Kidney glomerular epithelial cell (primary cell): ENCODE measurements around the gene SHC2.
"Not testable (repeated sequence)": the region's sequence is repeated elsewhere in the genome, so short reads cannot be mapped to it uniquely, and the experiment has no call there.

Experiments
- DNase-seq: peaks from one replicate; lab custom pipeline; 2025; lab: John Stamatoyannopoulos, UW

The SHC2 gene

DNA sequence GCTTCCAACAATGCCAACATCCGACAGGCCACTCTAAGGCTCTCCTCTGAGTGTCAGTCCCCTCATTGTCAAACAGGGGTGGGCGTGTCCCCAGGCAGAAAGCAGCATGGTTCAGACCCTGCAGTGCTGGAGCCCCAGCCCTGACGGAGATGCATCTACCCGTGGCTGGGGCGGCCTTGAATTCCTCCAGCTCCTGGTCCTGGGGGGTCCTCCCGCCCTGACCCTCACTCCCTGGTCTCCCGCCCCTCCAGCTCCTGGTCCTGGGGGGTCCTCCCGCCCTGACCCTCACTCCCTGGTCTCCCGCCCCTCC is 38.0 kb downstream of the SHC2 start:
- DNase-seq = not testable (repeated sequence)

DNA sequence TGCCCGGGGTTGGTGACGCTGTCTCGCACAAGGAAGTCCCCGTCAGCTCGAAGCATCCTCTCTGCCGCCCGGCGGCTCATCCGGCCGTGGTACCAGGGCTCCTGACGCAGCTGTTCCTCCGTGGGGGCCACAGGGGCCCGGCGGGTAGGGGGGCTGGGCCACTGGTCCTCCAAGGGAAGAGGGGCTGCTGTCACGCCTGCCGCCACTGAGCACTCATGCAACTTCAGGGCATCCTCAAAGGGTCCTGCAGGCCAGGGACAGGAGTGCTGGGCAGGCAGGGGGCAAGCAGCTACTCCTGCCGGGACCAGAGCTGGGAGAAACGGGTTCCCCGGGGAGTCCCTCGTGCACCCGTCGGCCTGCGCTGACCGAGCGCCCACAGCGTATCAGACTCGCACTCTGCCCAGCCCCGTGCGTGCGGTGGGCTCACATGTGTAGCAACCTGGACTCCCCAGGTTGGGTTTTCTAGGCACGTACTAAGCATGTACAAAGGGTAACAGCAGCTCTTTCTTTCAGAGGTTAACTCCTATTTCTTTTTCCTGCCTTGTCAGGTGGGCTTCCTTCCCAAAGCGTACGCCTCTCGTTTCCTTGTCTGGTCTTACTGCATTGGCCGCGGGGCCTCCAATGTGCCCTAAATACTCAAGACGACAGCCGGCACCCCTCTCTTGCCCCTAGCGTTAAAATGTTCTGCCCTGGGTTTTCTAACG is 38.5 kb downstream of the SHC2 start:
- no peak for DNase-seq

DNA sequence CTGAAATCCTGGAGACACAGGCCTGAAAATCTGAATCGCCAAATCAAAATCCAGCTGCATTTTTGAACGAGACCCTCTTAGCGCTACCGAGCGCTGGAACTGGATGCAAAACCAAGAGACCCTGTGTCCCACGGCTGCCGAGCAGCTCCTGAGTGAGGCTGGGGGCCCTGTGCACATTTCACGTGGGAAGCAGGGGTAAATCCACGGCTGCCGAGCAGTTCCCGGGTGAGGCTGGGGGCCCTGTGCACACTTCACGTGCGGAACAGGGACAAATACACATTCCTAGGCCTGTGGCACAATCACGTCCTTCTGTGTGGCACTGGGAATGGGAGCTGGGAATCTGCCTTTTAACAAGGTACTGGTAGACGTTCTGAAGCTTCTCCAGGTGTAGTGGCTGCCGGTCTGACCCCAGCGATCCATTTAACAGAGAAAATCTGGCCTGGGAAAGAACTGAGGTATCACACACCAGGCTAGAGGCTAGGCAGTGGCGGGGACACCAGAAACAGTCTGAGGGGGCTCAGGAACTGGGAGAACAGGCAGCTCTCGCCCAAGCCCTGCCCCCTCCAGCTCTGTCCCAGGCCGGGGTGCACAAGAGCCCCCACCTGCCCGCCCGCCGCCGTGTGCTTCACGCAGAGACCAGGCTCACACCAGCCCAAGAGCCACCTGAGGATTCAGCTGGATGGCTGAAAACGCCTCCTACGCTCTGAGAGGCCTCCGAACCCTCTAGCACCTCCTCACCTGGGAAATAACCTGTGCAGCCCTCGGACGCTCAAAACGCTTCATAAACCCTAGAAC is 40.9 kb downstream of the SHC2 start:
- DNase-seq = no peak

DNA sequence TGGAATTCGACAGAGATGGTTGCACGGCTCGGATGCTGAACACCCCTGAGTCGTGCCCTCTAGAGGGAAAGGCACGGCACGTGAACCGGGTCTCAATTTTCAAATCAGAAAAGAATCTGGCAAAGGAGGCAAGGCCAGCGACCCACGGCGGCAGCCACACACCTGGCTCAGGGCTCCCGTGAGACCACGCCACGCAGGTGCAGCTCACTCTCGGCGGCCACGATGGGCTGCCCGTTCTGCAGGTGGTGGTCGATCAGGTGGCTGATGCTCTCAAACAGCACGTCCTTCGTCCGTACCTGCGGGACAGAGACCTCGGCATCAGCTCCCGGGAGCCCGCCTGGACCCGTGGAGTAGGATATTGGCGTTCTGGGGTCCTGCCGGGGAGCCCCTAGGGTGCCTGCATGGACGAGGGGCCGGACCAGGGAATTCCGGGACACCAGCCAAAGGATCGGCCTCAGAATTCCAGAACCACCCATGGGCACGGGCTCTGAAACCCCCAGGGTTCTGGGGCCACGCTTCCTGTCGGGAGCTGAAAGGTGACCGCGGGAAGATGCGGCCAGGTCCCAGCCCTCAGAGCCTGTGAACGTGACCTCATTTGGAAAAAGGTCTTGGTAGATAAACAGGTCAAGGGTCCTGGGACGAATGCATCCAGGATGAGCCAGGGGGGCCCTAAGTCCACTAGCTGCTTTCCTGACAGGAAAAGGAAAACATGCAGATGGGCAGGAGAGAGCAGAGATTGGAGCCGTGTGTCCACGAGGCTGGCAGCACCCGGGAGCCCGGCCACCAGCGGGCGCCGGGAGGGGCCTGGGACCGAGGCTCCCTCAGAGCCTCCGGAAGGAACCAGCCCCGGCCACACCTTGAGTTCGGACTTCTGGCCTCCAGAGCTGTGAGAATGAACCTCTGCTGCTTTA is 41.8 kb downstream of the SHC2 start:
- no peak for DNase-seq

DNA sequence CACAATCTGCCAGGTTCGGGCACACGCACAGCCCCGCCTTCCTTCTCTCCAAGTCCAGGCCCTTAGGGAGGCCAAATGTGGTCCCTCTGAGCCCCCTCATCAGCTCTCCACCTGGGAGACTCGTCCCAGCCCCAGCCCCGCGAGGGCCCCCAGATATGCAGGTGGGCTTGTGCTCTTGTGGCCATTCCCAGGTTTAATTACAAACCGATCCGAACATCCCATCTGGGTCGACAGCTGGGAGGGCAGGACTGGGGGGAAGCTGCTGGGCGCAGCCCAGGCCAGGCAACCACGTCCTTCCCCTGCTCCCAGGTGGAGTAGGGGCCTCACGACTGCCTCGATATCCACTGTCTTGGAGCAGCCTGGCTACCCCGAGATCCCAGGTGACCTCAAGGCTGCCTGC is 44.4 kb downstream of the SHC2 start:
- no peak for DNase-seq

DNA sequence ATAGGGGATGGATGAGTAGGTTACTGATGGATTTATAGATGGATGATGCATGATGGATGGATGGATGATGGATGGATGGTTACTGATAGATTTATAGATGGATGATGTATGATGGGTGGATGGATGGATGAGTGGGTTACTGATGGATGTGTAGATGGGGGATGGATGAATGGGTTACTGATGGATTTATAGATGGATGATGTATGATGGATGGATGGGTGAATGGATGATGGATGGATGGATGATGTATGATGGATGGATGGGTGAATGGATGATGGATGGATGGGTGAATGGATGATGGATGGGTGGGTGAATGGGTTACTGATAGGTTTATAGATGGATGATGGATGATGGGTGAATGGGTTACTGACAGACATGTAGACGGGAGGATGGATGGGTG is 45.5 kb downstream of the SHC2 start:
- DNase-seq = no peak

DNA sequence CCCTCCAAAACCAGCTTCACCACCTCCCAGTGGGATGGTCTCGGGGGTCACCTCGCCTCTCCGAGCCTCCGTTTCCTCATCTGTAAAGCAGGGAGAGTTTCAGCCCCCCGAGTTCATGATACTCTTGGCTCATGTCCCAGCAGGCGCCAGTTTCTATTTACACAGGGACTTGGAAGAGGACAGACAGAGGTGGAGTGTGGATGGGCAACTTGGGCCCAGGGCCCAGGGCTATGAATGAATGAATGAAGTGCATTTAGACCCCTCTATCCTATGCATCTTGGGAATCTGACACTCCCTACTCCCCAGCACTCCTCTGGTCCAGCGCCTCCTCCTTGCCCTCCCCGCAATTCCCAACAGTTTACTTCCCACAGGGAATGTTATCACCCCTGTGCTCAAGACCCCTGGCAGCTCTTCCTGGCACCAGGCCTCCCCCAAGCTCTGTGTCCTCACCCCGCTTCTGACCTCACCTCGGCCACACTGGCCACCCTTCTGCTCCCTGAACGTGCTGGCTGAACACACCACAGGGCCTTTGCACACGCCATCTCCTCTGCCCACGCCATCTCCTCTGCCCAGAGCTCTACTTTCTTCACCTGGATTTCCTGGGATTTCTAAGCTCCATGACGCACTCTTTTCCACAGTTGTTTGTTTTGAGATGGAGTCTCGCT is 46.9 kb downstream of the SHC2 start:
- no peak for DNase-seq

DNA sequence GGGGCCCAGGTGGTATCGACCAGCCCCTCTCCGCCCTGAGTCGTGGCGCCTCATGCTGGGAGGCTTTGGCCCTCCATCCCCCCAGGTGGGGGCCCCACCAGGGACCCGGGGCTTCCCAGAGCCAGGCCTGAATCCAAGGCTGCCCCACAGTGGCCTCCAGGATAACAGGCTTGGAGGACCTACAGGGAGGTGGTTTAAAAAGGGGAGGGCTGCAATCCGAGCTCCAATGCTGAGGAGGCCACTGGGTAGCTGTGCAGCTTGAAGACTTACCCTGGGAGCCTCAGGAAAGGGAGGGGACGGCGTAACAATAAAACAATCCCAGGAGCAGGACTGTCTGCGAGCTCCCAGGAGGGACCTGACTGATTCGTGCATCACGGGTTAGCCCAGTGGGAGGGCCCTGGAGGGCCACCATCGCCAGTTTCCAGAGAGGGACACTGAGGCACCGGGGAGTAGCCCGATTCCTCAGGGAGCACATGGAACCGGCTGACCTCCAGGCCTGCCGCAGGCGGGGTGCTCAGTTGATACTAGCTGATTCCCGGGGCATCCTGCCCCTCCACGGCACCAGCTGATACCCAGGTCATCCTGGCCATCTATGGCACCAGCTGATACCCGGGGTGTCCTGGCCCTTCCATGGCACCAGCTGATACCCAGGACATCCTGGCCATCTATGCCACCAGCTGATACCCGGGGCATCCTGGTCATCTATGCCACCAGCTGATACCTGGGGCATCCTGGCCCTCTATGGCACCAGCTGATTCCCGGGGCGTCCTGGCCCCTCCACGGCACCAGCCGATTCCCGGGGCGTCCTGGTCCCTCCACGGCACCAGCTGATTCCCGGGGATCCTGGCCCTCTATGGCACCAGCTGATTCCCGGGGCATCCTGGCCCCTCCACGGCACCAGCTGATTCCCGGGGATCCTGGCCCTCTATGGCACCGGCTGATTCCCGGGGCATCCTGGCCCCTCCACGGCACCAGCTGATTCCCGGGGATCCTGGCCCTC is 48.2 kb downstream of the SHC2 start:
- no peak for DNase-seq

DNA sequence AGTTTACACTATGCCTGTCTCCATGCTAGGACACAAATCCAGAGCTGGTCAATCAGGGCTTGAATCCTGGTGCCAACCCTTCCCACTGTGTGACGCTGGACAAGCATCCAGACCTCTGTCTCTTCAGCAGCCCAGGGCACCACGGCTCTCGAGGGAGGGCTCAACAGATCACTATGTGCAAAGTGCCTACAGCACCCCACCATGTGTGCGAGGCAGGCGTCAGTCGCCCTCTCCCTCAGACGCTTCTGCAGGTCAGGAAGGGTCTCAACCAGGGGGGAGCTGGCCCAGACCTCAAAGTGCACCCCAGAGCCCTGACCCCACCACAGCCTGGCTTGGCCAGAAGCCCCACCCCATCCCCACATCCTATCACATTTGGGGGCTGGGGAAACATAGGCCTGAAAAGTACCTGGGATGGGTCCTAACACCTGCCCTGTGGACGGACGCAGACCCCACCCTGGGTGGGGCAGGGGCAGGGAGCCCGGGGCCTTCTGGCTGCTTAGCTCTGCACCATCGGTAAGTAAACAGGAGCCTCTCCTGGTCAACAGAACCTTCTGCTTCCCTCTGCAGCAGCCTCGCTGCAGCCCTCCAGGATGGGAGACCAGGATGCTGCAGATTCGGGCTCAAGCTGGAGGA is 49.0 kb downstream of the SHC2 start:
- DNase-seq = no peak

DNA sequence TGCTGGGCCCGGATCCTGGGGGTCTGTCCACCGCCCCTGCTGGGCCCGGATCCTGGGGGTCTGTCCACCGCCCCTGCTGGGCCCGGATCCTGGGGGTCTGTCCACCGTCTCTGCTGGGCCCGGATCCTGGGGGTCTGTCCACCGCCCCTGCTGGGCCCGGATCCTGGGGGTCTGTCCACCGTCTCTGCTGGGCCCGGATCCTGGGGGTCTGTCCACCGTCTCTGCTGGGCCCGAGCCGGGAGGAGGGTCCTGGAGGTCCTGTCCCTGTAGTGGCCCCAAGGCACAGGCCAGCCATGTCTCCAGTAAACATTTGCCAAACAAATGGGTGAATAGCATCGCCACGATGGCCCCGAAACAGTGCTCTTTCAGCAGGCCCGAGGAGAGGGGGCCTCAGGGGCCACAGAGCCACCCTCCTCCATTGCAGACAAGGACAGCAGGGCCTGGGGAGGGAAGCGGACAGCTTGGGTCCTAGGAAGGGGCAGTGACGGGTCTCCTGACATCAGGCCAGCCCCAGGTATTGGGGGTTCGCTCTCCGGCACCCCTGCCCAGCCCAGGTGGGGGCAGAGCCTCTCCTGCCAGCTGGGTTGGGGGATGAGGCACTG is 49.6 kb downstream of the SHC2 start:
- not testable (repeated sequence) for DNase-seq

DNA sequence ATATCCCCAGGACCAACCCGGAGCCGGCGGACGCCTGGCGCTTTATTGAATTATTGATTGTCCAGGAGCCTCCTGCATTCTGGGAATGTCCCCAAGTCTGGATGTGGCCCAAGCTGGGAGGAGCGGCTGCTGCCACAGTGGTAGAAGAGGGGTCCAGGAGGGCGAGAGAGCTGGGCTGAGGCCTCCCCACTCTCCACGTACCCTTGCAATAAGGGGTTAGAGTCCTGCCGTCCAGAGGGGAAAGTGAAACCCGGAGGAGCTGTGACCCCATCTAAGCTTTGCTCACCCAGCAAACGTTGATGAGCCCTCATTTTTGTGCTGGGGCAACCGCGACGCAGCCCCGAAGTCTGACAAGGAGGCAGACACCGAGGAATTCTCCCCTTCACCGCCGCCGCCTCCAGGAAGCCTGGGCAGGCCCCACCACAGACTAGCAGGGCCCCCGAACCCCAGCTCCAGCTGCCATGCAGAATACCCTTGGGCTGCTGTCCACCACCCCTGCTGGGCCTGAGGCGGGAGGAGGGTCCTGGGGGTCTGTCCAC is 50.5 kb downstream of the SHC2 start:
- no peak for DNase-seq

DNA sequence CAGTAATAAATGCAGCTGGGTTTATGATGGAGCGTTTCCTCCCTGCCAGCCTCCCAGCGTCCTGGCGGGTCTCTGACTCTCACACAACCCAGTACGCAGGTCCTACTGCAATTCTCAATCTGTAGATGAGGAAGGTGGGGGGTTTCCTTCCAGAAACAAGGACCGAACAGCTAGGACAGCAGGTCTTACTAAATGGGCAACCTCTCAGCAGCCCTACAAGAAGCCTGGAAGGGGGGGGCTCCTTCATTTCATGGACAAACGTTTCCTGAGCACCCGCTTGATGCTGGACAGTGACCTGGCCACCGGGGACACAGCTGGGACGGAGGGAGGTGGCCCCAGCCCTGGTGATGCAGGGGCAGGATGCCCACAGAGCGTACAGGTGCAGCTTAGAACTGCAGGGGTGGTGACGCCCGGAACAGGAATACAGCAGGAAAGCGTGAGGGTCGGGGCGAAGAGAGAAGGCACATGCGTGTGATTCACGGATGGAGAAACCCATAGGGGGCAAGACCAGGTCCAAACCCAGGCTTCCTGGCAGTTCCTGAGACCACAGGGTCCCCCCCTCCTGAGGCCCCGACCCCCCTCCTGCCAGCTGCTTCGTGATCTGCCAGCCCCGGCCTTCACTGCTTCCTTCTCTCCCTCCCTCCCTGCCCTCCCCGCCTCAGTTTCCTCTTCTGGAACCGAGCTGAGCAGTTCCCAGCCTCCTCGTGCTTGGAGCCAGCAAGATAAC is 51.2 kb downstream of the SHC2 start:
- DNase-seq = no peak

DNA sequence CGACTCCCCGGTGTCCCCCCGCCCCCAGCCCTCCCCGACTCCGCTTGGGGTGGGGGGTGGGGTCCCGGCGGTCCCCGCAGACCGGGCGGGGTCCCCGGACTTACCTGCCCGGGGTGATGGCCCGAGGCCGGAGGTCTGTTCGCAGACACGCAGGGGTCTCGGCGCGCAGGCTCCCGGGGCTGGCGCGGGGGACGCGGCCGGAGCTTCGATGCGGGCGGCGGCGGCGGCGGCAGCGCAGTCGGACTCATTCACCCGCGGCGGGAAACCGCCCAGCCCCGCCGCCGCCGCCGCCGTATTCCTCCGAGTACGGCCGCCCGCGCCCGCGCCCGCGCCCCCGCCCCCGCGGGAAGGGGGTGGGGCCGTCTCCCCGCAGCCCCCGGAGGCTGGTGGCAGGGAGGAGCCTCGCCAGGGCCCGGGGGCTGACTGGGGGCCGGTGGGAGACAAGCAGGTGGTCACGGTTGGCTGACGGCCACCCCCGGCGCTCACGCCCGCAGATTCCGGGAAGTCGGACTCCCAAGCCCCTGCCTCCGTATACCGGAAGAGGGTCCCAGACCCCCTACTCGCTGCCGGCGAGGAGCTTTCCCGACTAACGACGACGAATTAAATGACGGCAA is 51.8 kb downstream of the SHC2 start, which contains the start of gene C2CD4C:
C2CD4C (minus strand) TSS at position 246 of the 614 bp plus-strand sequence. CDS start 786 bp downstream, outside the sequence.
- DNase-seq = no peak

DNA sequence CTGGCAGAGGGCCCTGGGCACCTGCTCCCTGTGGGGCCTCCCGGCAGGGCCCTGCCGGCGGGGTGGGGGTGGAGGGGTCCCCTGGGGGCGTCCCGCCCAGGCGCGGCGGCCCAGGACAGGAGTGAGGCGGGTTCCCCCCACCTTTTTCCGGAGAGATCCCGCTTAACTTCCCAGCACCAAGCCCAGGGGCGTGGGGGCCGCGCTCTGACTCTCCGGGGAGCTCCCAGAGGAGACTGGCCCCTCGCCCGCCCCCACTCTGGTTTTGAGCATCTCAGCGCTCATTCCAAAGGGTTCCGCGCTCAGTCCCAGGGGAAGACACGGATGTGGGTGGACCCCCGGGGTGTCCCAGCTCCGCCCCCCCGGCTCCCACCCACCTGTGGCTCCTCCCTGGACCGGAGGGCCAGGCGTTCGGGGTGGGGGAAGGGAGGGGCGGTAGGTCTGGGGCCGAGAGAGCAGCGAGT is 52.4 kb downstream of the SHC2 start:
- DNase-seq = no peak

DNA sequence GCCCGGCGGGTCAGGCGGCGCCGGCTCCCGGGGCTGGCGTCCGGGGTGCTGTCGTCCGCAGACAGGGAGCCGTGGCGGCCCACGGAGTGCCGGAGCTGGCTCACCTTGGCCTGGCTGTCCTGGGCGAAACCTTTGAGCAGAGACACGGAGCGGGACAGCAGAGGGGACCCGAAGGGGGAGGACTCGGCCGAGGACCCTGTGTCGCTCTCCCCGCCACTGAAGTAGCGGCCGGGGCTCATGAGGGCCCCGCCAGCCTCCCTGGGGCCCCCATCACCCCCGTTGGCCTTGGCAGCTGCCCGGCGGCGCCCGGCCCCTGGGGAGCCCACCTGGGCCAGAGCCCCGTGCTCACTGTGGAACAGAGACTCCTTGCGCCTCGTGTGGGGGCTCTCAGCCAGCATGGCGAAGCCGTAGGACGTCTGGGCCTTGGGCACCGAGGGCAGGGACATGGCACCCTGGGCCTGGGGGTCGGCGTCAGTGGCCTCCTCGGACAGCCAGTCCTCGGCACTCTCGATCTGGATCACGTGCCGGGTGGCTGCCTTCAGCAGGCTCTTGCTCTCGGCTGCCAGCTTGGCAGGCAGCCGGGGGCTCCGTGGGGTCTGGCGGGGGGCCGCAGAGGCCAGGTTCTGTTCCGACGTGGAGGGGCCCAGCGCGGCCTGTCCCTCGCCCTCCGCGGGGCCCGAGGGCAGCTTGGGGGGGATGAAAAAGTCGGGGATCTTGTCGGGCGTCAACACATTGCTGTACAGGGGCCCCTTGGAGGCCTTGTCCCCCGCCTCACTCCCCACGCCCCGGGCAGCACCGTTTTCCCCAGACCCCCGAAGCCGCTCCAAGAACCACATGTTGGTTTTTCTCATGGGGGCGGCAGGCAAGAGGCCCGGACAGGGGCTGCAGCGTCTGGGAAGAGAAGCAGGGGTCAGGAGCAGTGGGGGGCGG is 53.1 kb downstream of the SHC2 start:
- no peak for DNase-seq

DNA sequence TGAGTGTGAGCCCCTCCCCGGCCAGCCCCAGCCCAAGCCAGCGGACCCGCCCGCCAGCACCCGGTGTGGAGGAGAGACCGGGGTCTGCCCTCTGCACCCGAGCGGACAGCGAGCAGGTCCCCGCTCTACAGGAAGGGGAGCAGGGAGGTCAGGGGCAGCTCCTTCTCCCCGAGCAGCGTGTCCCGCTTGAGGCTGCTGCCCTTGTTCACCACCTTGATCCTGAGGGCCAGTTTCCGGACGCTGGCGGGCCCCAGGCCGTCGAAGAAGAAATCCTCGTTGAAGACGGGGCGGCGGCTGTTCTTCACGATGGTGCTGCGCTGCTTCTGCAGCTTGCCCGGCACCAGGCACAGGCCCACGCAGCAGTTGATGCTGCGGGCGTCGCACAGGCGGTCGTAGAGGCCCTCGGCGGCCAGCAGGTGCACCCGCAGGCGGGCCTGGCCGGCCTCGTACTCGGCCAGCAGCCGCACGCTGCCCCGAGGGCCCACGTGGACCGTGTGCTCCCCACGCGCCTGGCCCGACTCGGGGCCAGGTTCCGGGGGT is 53.8 kb downstream of the SHC2 start:
- no peak for DNase-seq
